Measurements from ENCODE around the gene PPP3CA.

The PPP3CA gene

DNA sequence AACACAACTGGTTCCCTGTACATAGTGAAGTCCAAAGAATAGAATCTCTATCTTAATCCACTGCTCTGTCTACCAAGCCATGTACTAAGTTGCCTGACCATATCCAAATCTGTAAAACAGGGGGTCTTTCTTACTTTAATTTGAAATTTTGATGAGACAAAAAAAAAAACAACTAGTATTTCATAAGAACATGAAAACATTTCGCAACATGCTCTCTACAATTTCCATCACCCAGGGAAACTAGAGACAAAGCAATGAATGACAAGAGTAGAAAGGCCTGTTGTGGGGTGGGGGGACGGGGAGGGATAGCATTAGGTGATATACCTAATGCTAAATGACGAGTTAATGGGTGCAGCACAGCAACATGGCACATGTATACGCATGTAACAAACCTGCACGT is 279.9 kb downstream of the PPP3CA start:
- no peak overlapping the region for H3K27ac ChIP-seq
- H3K4me1 ChIP-seq = peaks cover 0 to 22% (median 0%) of the 10 kb centered on the region in 4 donors
- no peaks in the 10 kb centered on the region for H3K36me3 ChIP-seq
- no peak for DNase-seq
- TF ChIP-seq, protein P1, sequence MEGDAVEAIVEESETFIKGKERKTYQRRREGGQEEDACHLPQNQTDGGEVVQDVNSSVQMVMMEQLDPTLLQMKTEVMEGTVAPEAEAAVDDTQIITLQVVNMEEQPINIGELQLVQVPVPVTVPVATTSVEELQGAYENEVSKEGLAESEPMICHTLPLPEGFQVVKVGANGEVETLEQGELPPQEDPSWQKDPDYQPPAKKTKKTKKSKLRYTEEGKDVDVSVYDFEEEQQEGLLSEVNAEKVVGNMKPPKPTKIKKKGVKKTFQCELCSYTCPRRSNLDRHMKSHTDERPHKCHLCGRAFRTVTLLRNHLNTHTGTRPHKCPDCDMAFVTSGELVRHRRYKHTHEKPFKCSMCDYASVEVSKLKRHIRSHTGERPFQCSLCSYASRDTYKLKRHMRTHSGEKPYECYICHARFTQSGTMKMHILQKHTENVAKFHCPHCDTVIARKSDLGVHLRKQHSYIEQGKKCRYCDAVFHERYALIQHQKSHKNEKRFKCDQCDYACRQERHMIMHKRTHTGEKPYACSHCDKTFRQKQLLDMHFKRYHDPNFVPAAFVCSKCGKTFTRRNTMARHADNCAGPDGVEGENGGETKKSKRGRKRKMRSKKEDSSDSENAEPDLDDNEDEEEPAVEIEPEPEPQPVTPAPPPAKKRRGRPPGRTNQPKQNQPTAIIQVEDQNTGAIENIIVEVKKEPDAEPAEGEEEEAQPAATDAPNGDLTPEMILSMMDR (IDR thresholded peaks at IDR 0.05) = no peak
- intact Hi-C loops (cut with DNase I; ENCODE audit: low total_unique reads) = no loop called here
- H3K9me3 ChIP-seq = no peaks in the 10 kb centered on the region
- no peaks in the 10 kb centered on the region for H3K27me3 ChIP-seq
- H3K4me3 ChIP-seq = no peak overlapping the region

DNA sequence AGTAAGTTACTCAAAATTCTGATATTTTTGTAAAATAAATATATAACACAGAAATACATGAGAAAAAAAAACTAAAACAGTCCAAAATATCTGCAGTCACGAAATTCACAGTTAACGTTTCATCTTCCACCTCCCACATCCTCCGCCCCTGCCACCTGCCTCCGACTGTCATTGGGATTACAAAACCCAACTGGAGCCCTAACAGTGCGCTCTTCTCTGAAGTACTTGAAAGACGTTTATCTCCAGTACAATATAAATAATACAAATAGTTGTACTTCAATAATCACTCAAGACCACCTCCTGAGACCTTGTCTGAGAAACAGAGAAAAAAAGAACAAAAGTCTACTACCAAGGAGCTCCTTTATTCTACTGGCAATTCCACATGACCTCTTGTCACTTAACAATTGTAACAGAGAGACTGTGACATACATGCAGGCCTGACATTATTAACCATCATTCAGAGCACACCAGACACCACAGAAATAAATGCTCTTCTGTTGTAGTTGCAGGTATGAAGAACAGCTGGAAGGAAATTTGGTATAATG is 280.6 kb downstream of the PPP3CA start:
- intact Hi-C loops (cut with DNase I; ENCODE audit: low total_unique reads) = no loop called here
- Histone ChIP-seq H3K4me3 (no peak overlapping the region), H3K27ac (no peak overlapping the region), H3K4me1 (peaks cover 0 to 17% (median 0%) of the 10 kb centered on the region in 4 donors), H3K27me3 (no peaks in the 10 kb centered on the region), H3K36me3 (no peaks in the 10 kb centered on the region), H3K9me3 (no peaks in the 10 kb centered on the region)
- no peak for DNase-seq
- TF ChIP-seq, protein P1 (IDR thresholded peaks at IDR 0.05) = no peak

DNA sequence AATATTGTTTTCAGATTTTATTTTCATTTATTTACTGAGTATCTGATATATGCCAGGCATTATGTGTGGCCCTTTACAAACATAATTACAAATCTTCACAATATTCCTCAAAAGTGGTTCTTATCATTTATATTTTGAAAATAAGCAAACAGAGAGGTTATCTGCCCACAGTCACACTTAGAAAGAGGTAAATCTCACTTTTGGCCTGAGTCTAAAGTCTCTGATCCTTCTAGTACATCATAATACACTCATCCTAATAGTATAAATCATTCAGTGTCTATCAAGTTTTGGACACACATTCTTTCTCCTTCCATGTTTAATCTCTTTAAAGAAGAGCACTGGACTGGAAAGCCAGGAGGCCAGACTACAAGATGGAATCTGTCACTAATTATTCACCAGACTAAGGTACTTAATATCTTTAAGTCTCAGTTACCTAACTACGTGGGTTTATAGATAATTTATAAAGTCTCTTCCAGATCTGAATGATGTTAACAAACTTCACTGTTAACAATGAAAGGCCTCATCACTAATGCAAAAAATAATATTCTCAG is 281.3 kb downstream of the PPP3CA start:
- H3K27me3 ChIP-seq = no peaks in the 10 kb centered on the region
- H3K9me3 ChIP-seq = no peaks in the 10 kb centered on the region
- H3K27ac ChIP-seq = no peak overlapping the region
- TF ChIP-seq, protein P1 (IDR thresholded peaks at IDR 0.05) = no peak
- no peak overlapping the region for H3K4me3 ChIP-seq
- intact Hi-C loops (cut with DNase I; ENCODE audit: low total_unique reads) = no loop called here
- no peak for DNase-seq
- H3K36me3 ChIP-seq = no peaks in the 10 kb centered on the region
- peaks cover 0 to 17% (median 0%) of the 10 kb centered on the region in 4 donors for H3K4me1 ChIP-seq

DNA sequence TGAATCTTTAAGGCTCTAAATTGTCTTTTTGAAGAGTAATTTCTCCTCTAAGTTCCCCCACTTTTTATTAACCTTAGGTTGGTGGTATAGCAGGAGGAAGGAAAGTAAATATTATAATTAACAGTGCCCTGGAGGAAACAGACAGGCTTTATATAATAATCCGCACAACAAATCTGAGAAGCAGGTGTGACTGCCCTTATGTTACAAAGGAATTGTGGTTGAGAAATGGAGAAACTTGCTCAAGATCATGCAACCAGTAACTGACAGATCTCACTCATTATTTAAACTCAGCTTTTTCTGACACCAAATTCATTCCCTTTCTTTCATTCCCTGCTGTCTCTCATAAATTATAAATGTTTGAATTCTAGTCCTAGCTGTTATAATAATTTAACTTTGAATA is 282.0 kb downstream of the PPP3CA start:
- Histone ChIP-seq H3K9me3 (no peaks in the 10 kb centered on the region), H3K27ac (no peak overlapping the region), H3K27me3 (no peaks in the 10 kb centered on the region), H3K4me1 (peaks cover 0 to 17% (median 0%) of the 10 kb centered on the region in 4 donors), H3K4me3 (no peak overlapping the region), H3K36me3 (no peaks in the 10 kb centered on the region)
- TF ChIP-seq, protein P1 (IDR thresholded peaks at IDR 0.05) = no peak
- intact Hi-C loops (cut with DNase I; ENCODE audit: low total_unique reads) = no loop called here
- DNase-seq = no peak

DNA sequence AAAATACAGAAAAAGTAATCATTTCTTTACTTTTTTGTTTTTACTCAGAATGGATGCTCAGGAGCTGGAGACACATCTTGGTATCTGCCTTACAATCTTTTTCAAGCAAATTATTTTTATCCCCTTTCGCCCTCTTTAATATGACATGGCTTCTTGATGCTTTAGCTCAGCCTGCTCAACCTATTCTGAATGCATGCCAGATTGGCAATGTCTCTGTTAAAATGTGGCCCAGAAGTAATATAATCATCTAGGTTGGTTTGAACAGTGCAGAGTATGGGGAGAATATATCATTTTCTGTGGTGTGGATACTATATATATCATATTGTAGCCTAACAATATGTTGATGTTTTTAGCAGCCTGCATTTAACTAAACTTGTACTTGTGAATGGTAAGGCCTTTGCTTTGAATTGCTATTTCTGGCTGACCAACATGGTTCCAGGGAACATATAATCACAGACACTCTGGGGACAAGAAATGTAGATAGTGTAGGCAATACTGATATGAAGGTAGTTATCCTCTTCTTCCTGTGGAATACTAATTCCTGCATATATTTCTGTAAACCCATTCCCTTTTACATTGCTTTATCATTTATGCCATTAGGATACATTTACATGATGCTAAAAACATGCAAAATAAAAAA is 282.7 kb downstream of the PPP3CA start:
- Histone ChIP-seq H3K36me3 (no peaks in the 10 kb centered on the region), H3K9me3 (no peaks in the 10 kb centered on the region), H3K4me1 (peaks cover 0 to 17% (median 0%) of the 10 kb centered on the region in 4 donors), H3K4me3 (no peak overlapping the region), H3K27me3 (no peaks in the 10 kb centered on the region), H3K27ac (no peak overlapping the region)
- TF ChIP-seq, protein P1 (IDR thresholded peaks at IDR 0.05) = no peak
- DNase-seq = no peak
- intact Hi-C loops (cut with DNase I; ENCODE audit: low total_unique reads) = no loop called here

All from tibial artery (tissue), 4 donors.